Ovary (tissue), 9 donors: ENCODE measurements around the gene TMCC3. TPM values are rescaled to one million over a fixed set of nuclear protein-coding genes. Genes with fewer than 3 reads are reported as not detected.

Source experiments
- DNase-seq, 5 donors: peaks; one replicate each; pipeline ENCODE4 v3.0.0-alpha.2; 2019 to 2020
- H3K27ac ChIP-seq, 2 donors: fragments of 200-600 bp; one replicate each; pipeline versions ENCODE4 v1.5.1 to v1.8.0; 2019 to 2022
- H3K27me3 ChIP-seq: fragments of 200-600 bp; one replicate; pipeline ENCODE4 v1.8.0; 2022
- H3K36me3 ChIP-seq: fragments of 200-600 bp; sonication (generic); one replicate; pipeline ENCODE4 v1.5.1; 2019
- H3K4me1 ChIP-seq: one replicate; pipeline ENCODE4 v1.8.1; 2013; ENCODE audit warnings: mild to moderate bottlenecking, moderate library complexity; ENCODE audit not compliant: insufficient read depth
- H3K4me3 ChIP-seq: fragments of 200-600 bp; sonication (generic); one replicate; pipeline ENCODE4 v1.5.1; 2017
- H3K9me3 ChIP-seq, 2 donors: fragments of 200-600 bp in 1 of 2; sonication (generic) in 1 of 2; one replicate each; pipeline versions ENCODE4 v1.5.1 to v1.8.1; 2013 to 2019; ENCODE audit warnings: mild to moderate bottlenecking in 1 of 2, moderate library complexity in 1 of 2
- EP300 ChIP-seq: sonication (generic); formaldehyde crosslinking; IDR thresholded peaks from one replicate; pipeline ENCODE4 v1.6.1; 2017; ENCODE audit warnings: antibody characterized with exemption
- POLR2A ChIP-seq: fragments of 450-650 bp; IDR thresholded peaks from one replicate; pipeline ENCODE4 v1.6.1; 2017; ENCODE audit warnings: antibody characterized with exemption, mild to moderate bottlenecking, moderate library complexity
- WGBS, 3 donors: extraction: QIAGEN DNeasy Blood & Tissue Kit in 1 of 3; methylation state at CpG; one replicate each; pipeline versions ENCODE4 v1.1.5 to v1.1.7; 2013 to 2017; 5-methylcytosine and 5-hydroxymethylcytosine counted together
- intact Hi-C, 4 donors: fragments of 100-400 bp; cut with DNase I; formaldehyde crosslinking; loops; one replicate each; pipeline versions ENCODE4 v1.11.0 to v1.15.1; 2022 to 2023
- polyA plus RNA-seq, 2 donors: library from polyadenylated mRNA; stranded (reverse); fragments of 200-250 nt in 1 of 2; fragments of 350-450 nt in 1 of 2; fragmentation: Illumina TruSeq in 1 of 2; extraction: RNeasy Lipid Tissue Mini Kit (QIAGEN cat#74804) in 1 of 2; gene quantifications; one replicate each; pipeline ENCODE4 v1.2.3, GENCODE V29; 2013 to 2014
- total RNA-seq, 7 donors: library from RNA; depleted of rRNA in 2 of 7; stranded (reverse); fragments of >200 nt in 2 of 7; fragmentation: NEBNext Ultra II Directional in 3 of 7; extraction: Animal tissue kit (Norgen Biotek cat#: 25700) in 3 of 7; gene quantifications; one replicate each; pipeline versions ENCODE4 v1.1.0 to v1.2.4, GENCODE V29; 2016 to 2023
- TF ChIP-seq, protein P1 (sequence below), 3 donors: fragments of 450-650 bp in 2 of 3; fragments of 200-600 bp in 1 of 3; IDR thresholded peaks; one replicate each; pipeline versions ENCODE4 v1.5.1 to v1.8.0; 2016 to 2022; ENCODE audit warnings: antibody characterized with exemption in 3 of 3, mild to moderate bottlenecking in 1 of 3
- donor health status: DM: no; HTN: no; CAD: no; lungs with moderate emphysema.
- donor health status: DM: no; HTN: no; CAD: no.
- donor health status: Bipolar disorder and iron deficiency.
- donor health status: DM: yes; HTN: yes; CAD: no.
- donor health status: DM: no; HTN: no; CAD: no.
- donor health status: DM: yes; HTN: yes; CAD: no.

TMCC3 gene
- total and polyA plus RNA-seq, 9 donors: 4.8 to 24.6 (median 9.6) TPM

DNA sequence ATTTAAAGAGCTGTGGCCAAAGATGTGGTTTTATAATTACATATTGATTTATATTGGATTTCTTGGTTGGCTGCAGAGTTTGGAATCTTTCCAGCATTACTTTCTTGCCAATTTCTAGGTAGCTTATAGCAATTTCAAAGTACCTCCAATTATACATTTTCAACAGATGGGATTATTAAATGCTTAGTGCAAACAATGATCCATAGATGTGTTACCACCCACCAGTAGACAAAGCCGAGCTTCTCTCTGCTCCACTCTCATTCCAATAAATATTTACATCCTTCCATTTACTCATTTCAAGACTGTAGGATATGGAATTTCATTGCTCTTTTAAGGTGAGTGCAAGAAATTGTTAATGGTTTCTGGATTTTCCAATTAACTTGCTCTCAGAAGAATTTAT is 21.6 kb upstream of the TMCC3 start:
- whole genome bisulfite sequencing, 3 donors: 92 to 95% (median 94%) methylated on average over 1 of the region's 1 CpG

GRCh38 chr12:94670898-94671297 is 20.5 kb upstream of the TMCC3 start:
- no peaks in the 10 kb centered on the region for H3K36me3 ChIP-seq
- H3K9me3 ChIP-seq: no peaks in the 10 kb centered on the region
- no peaks in the 10 kb centered on the region for H3K27me3 ChIP-seq
- DNase-seq: no peak
- H3K4me3 ChIP-seq: no peak overlapping the region
- 48 to 63% (median 56%) methylated on average over 2 of the region's 2 CpGs for WGBS, 3 donors
- TF ChIP-seq POLR2A: no peak
- TF ChIP-seq EP300: no peak
- TF ChIP-seq, protein P1, sequence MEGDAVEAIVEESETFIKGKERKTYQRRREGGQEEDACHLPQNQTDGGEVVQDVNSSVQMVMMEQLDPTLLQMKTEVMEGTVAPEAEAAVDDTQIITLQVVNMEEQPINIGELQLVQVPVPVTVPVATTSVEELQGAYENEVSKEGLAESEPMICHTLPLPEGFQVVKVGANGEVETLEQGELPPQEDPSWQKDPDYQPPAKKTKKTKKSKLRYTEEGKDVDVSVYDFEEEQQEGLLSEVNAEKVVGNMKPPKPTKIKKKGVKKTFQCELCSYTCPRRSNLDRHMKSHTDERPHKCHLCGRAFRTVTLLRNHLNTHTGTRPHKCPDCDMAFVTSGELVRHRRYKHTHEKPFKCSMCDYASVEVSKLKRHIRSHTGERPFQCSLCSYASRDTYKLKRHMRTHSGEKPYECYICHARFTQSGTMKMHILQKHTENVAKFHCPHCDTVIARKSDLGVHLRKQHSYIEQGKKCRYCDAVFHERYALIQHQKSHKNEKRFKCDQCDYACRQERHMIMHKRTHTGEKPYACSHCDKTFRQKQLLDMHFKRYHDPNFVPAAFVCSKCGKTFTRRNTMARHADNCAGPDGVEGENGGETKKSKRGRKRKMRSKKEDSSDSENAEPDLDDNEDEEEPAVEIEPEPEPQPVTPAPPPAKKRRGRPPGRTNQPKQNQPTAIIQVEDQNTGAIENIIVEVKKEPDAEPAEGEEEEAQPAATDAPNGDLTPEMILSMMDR (IDR thresholded peaks at IDR 0.05): no peak
- H3K4me1 ChIP-seq: peaks cover 3% of the 10 kb centered on the region
- no peak overlapping the region for H3K27ac ChIP-seq
- intact Hi-C loops: no loop called here

More for the DNA sequence above, 21.6 kb upstream of the TMCC3 start:
- no peaks in the 10 kb centered on the region for H3K9me3 ChIP-seq
- TF ChIP-seq POLR2A (no peak), EP300 (no peak)
- TF ChIP-seq, protein P1 (IDR thresholded peaks at IDR 0.05): no peak
- no peak for DNase-seq
- no peaks in the 10 kb centered on the region for H3K27me3 ChIP-seq
- H3K4me1 ChIP-seq: peaks cover 8% of the 10 kb centered on the region
- H3K4me3 ChIP-seq: no peak overlapping the region
- intact Hi-C loops: no loop called here
- no peaks in the 10 kb centered on the region for H3K36me3 ChIP-seq
- H3K27ac ChIP-seq: no peak overlapping the region

DNA sequence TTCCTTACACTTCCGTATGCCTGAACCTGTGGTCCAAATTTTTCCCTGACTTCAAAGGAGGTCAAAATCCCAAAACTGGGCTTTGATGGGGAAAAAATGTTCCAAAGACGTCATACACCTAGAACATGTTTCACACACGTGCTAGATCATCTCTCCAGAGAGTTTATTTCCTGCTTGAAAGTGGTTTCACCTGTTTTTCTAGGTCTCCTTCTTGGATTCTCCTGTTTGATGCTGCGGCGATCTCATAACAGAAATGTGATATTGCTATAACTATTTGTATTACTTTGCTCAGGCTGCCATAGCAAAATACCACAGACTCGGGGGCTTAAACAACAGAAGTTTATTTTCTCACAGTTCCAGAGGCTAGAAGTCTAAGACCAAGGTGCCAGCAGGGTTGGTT is 19.7 kb upstream of the TMCC3 start:
- H3K4me1 ChIP-seq: peaks cover 2% of the 10 kb centered on the region
- DNase-seq: no peak
- H3K27ac ChIP-seq: no peak overlapping the region
- intact Hi-C loops: no loop called here
- no peaks in the 10 kb centered on the region for H3K36me3 ChIP-seq
- 91 to 95% (median 95%) methylated on average over 6 of the region's 6 CpGs for WGBS, 3 donors
- H3K27me3 ChIP-seq: no peaks in the 10 kb centered on the region
- no peak overlapping the region for H3K4me3 ChIP-seq
- TF ChIP-seq POLR2A (no peak), EP300 (no peak)
- TF ChIP-seq, protein P1 (IDR thresholded peaks at IDR 0.05): no peak
- H3K9me3 ChIP-seq: no peaks in the 10 kb centered on the region

DNA sequence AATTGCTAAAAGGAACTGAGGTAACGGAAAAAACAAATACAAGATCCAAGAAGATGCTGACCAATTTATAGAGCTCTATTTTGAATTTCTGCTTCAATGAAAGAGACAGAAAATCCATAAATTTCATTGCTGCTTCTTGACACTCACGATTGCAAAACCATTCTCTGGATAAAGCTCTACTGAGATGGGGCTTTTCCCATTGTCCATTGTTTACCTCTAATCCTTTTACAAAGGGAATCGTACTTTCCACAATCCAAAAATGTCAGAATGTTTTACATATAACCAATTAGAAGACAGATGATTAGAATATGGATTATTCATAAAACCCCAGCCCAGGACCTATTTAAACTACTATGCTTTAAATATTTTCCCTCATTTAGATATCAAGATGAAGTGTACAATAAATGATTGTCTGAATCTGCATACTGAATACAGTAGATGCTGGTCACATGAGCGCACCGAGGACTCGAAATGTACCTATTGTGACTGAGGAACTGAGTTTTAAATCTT is 16.7 kb upstream of the TMCC3 start:
- 94 to 96% (median 96%) methylated on average over 6 of the region's 6 CpGs for WGBS, 3 donors
- intact Hi-C loops: no loop called here
- no peak for DNase-seq
- no peak overlapping the region for H3K27ac ChIP-seq
- no peaks in the 10 kb centered on the region for H3K36me3 ChIP-seq
- H3K4me1 ChIP-seq: no peaks in the 10 kb centered on the region
- no peaks in the 10 kb centered on the region for H3K9me3 ChIP-seq
- TF ChIP-seq EP300: no peak
- TF ChIP-seq, protein P1 (IDR thresholded peaks at IDR 0.05): no peak
- no peak for TF ChIP-seq POLR2A
- H3K4me3 ChIP-seq: no peak overlapping the region
- no peaks in the 10 kb centered on the region for H3K27me3 ChIP-seq
